GM12865 (cell line): ENCODE results near the gene CCDC124.

Experiments
- DNase-seq: peaks from one replicate; pipeline ENCODE4 v3.0.0; 2010; ENCODE audit warnings: low read depth
- H3K4me3 ChIP-seq: 2 replicates; pipeline ENCODE4 v1.5.1; 2011; ENCODE audit warnings: mild to moderate bottlenecking, low read depth, low read length, control low read depth
- TF ChIP-seq, protein P1 (sequence below): IDR thresholded peaks from 2 replicates; pipeline ENCODE4 v1.5.1; 2011; ENCODE audit warnings: low read length, control low read depth, low read depth, inconsistent platforms; ENCODE audit not compliant: insufficient read depth; ENCODE audit errors: missing control alignments

The CCDC124 gene

DNA sequence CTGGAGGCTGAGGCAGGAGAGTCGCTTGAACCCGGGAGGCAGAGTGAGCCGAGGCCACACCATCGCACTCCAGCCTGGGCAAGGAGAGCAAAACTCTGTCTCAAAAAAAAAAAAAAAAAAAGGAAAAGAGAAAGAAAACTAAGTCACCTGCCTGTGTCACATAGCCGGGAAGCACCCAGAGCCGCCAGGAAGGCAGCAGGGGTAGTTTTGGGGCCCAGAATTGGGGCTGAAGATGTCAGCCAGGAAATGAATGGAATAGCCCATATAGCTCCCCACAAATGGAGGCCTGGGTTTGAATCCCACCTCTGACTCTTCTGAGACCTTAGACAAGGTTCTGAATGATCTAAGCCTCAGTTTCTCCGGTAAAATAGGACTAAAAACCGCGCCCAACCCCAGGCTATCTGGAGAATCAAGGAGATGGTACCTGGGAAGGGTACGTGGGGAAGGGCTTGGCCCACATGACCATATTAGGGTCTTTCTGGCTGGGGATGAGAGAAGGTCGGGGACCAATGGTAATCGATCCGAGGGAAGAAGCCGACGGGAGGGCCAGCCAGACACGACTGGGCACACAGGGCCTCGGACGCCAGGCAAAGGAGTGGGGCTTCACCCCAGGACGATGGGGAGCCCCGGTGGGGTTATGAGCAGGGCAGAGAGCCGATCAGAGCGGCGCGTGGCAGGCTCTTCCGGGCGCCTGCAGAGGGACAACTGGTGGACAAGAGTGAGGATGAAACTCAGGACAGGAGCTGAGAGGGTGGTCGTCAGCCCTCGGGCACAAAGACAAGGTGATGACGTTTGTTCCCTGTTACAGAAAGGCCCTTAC lies 14.4 kb downstream of the CCDC124 start:
- TF ChIP-seq, protein P1, sequence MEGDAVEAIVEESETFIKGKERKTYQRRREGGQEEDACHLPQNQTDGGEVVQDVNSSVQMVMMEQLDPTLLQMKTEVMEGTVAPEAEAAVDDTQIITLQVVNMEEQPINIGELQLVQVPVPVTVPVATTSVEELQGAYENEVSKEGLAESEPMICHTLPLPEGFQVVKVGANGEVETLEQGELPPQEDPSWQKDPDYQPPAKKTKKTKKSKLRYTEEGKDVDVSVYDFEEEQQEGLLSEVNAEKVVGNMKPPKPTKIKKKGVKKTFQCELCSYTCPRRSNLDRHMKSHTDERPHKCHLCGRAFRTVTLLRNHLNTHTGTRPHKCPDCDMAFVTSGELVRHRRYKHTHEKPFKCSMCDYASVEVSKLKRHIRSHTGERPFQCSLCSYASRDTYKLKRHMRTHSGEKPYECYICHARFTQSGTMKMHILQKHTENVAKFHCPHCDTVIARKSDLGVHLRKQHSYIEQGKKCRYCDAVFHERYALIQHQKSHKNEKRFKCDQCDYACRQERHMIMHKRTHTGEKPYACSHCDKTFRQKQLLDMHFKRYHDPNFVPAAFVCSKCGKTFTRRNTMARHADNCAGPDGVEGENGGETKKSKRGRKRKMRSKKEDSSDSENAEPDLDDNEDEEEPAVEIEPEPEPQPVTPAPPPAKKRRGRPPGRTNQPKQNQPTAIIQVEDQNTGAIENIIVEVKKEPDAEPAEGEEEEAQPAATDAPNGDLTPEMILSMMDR = no peak
- no peak for DNase-seq
- peak overlapping the region; percentile 50 for H3K4me3 ChIP-seq

DNA sequence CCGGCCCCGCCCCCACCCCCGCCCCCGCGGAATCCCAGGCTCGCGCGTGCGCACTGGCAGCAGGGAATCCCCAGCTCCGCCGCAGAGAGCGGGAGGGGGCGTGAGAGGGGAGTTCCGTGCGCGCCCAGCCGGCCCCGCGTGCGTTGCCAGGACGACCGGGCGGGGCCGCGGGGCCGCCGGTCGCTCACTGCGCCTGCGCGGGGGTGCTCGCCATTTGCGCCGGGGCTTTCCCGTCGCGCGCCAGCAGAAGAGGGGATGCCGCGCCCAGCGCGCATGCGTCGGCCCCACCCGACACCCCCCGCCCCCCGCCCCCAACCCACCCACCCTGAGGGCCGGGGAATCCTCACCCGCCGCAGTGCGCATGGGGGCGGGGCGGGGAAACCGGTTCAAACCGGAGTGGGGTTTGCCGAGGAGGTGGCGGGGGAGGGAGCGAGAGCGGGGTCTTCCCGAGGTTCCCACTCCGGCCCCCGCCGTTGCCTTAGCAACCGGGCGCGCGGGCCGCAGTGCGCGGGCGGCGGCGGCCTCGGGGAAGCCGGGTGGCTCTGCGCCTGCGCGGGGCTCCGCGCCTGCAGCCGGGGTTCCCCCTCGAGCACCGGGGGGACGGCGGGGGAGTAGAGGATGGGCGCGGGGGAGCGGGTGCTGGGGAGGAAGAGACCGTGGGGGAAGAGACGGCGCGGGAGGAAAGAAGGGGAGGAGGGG lies 15.1 kb downstream of the CCDC124 start:
- H3K4me3 ChIP-seq = peak overlapping the region; percentile 50
- DNase-seq = peak; percentile 97
- TF ChIP-seq, protein P1 = no peak

DNA sequence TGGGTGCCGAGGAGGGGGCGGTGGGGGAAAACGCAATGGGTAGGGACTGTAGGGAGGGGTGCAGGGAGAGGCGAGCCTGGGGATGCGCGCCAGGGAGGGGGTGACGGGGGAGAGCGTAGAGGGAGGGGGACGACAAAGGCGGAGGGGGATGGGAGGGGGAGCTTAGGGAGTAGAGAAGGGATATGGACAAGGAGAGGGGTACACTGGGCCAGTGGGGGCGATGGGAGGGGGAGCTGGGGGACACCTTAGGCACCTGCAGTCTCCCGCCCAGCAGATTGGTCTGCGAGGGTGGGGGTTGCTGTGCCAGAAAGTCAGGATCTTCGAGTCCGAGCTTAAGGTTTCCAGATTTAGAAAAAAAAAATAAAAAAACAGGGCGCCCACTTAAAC lies 15.7 kb downstream of the CCDC124 start:
- no peak for DNase-seq
- TF ChIP-seq, protein P1 = no peak
- peak overlapping the region; percentile 44 for H3K4me3 ChIP-seq

DNA sequence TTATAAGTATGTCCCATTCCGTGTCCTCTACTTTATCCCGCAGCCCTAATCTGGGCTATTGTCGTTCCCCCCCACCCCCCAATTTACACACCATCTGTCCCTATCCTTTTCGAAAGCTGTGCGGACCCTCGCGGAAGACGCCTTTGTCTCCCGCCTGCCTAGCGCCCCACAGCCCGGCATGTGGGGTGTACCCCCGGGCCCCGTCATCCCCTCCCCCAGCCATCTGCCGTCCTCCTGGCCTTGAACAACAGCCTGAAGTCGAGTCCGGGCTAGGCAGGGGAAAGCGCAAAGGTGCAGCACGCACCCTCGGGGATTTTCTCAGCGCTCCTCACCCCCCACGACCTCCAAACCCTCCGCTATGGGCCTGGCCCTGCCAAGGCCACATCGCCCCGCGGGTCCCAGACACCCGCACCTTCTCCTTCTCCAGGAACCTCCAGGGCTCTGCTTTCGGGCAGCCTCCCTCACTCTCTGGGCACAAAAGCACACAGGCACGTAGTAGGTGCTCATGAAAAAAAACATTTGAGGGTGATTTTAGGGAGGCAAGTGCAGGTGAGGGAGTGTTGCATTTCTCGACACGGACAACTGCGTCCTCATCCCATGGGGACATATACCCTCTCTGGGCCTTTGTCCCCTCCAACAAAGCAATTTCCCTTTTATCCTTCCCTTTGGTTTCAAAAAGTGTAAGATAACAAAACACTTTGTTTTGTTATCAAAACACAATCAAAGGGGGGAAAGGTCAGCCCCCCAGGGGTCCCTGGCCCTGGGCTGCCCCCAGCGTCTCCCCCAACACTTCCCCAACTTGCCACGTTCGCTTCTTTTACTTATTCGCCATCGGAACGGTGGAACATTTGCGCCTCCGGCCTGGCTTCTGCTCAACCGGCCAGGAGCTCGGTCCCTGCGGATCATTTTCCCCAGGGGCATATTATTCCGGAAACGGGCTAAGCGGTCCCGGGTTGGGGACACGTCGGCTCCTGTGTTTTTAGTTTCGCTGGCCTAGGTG lies 16.4 kb downstream of the CCDC124 start:
- peak overlapping the region; percentile 44 for H3K4me3 ChIP-seq
- no peak for DNase-seq
- TF ChIP-seq, protein P1 = no peak

DNA sequence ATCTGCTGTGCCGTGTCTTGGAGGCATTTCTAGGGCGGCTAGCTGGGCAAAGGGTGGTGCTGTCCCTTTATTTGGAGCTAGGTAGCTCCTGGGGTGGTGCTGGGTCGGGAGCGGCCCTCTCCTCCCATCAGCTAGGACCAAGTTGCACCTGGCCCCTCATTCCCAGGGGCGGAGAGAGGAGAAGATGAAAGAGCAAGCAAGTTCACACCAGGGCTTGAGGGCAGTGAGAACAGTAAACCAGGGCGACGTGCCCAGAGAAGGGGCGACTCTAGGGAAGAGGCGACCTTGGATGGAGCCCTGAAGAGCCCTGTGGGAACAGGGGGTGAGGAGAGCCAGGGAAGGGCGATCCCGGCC lies 17.1 kb downstream of the CCDC124 start:
- no peak for DNase-seq
- TF ChIP-seq, protein P1 = no peak
- peak overlapping the region; percentile 41 for H3K4me3 ChIP-seq

DNA sequence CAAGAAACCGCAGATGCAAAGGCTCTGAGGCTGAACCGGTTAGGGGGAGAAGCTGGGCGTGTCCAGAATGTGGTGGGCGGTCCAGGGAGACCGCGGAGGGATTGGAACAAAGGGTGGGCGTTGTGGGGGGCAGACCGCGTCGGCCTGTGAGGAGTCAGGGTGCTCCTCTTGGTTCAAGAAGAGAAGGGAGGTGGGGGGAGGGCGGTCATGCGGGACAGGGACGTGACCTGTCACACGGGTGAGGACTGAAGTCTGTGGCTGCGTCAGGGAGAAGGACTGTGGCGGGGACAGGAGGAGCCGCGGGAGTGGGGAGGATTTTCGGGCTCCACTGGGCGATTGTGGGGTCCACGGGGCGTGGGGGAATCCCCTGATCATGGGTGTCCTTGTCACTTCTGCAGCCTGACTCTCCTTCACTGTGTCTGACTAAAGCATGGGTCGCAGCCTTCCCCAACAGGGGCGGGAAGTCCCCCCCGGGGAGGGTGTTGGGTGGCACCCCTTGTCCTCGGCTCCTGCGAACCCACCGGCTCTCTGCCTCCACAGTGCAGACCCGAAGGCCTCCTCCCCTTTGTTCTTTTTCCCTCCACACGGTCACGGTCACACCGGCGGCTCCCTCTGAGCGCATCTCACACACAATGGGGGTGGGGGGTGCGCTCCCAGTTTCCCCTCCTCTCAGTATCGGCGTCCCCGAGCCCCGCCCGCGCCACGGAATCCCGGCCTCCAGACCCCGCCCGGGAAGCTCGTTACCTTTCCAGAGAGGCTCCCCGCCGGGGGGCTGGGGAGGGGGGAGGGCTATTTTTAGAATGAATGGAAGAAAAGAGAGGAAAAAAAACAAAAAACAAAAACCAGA lies 17.7 kb downstream of the CCDC124 start:
- H3K4me3 ChIP-seq = peak overlapping the region; percentile 41
- no peak for DNase-seq
- TF ChIP-seq, protein P1 = no peak
